ENCODE data around the gene PI4K2A. TPM values are rescaled to one million over a fixed set of nuclear protein-coding genes. Genes with fewer than 3 reads are reported as not detected.
A peak's percentile ranks its signal among the peaks of the same experiment; 100 is the strongest.

PI4K2A gene
- total and polyA plus RNA-seq, 2 of the 13 experiments (the other 11 are each of a cell fraction or from before 2014, with no cell fraction given) = 10.9 to 14.3 TPM

GRCh38 chr10:97673736-97674525, 33.5 kb downstream of the PI4K2A start:
- in situ Hi-C loops (cut with HindIII; ENCODE audit: extremely low pct_ligation_motif_present, low pct_unique_long_range_greater_than_20kb) = no loop called here
- POLR2A ChIA-PET = interaction anchor here (5.9 kb wide), 1 partner anchor 13 kb away, joined by 29 read pairs; the partner anchor contains the start of gene AVPI1
- ATAC-seq = no peak

DNA sequence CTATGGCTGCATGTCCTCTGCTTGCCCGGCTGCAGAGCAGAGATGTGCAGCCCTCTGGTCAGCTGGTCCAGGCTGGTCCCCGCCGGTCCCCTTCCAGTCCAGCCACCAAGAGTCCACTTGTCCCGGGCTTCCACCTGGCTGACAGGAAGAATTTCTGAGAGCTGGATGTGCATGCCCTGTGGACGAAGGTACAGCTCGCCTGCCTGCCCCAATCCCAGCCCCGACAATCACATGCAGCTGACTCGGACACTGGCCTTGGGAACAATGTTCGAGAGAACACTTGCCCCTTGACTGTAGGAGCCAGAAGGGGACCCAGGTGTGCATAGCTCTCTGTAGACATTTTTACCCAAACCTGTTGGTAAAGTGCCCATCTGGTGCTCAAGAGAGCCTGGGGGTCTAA, 34.8 kb downstream of the PI4K2A start:
- Histone ChIP-seq H2AFZ (ENCODE audit: low read length) (no peak overlapping the region), H4K20me1 (ENCODE audit: insufficient read depth, low read length) (peaks cover 9% of the 10 kb centered on the region; the same call in 1 of the 2 replicates), H3K9ac (ENCODE audit: insufficient read depth, low read depth, low read length) (no peak overlapping the region), H3K4me3 (replicated peaks in 1 of 3; ENCODE audit: insufficient read depth in 1 of 3, low read depth in 2 of 3, low read length in 3 of 3) (no peak overlapping the region), H3K9me3 (ENCODE audit: low read length) (no peaks in the 10 kb centered on the region), H3K4me2 (ENCODE audit: low read depth, low read length) (no peak overlapping the region), H3K4me1 (ENCODE audit: insufficient read depth, low read length) (no peaks in the 10 kb centered on the region), H3K36me3 (replicated peaks in 1 of 2; ENCODE audit: control insufficient read depth in 1 of 2, insufficient read depth in 2 of 2, low read length in 2 of 2) (peaks cover 24 to 73% of the 10 kb centered on the region in 2 experiments), H3K27ac (ENCODE audit: extremely low read length, insufficient read depth, low read length) (no peak overlapping the region), H3K79me2 (ENCODE audit: insufficient read depth, low read length) (peaks cover 5% of the 10 kb centered on the region), H3K27me3 (ENCODE audit: control insufficient read depth in 1 of 2, insufficient read depth in 2 of 2, low read length in 2 of 2) (no peaks in the 10 kb centered on the region)
- BruUV-seq (replicated peaks) = no TSS peak
- TF ChIP-seq ZC3H13 (CRISPR knock-in tag; IDR thresholded peaks at IDR 0.05) (peak; percentile 29; the same call in 1 of the 2 replicates), RBFOX2 (IDR thresholded peaks at IDR 0.05; ENCODE audit: low read depth, low read length) (0 out of 2 replicates have a peak, but pooled peaks have one; percentile 31), AGO2 (optimal IDR thresholded peaks at IDR 0.05; ENCODE audit: low read depth, low read length) (peak; percentile 72), ZNF740 (CRISPR knock-in tag; IDR thresholded peaks at IDR 0.05) (no peak)
- intact Hi-C loops (cut with micrococcal nuclease; ENCODE audit: unreplicated experiment) (no loop called here), in situ Hi-C loops (cut with HindIII; ENCODE audit: extremely low pct_ligation_motif_present, low pct_unique_long_range_greater_than_20kb) (loop anchor here (5.0 kb wide), 1 partner anchor 57 kb away; no protein-coding TSS in a partner anchor)
- ATAC-seq = no peak
- ChIA-PET POLR2A (interaction anchor here (0.6 to 5.9 kb wide), 4 partner anchors 9 to 103 kb away, joined by 3 to 29 read pairs (median 4); partner anchors contain the start of genes ANKRD2 and AVPI1), CTCF (ENCODE audit: low intra/inter-chr PET ratio, low total read pairs) (interaction anchor here (2.8 kb wide), 1 partner anchor 57 kb away, joined by 40 read pairs; no protein-coding TSS in a partner anchor)
- no peak for DNase-seq (ENCODE audit: low spot score)
- FAIRE-seq = no peak
- 77% methylated on average over 2 of the region's 9 CpGs for WGBS (ENCODE audit: low lambda C conversion rate)

More at GRCh38 chr10:97673736-97674525, 33.5 kb downstream of the PI4K2A start:
- BruUV-seq (replicated peaks) = no TSS peak
- TF ChIP-seq POLR2A (IDR thresholded peaks at IDR 0.05; ENCODE audit: insufficient read depth in 1 of 2, low read depth in 2 of 2, low read length in 2 of 2) (peak in 1 of 2 experiments; percentile 19; a peak in 1 of 4 replicates), SOX5 (CRISPR knock-in tag; IDR thresholded peaks at IDR 0.05; ENCODE audit: borderline replicate concordance) (no peak), FOSL2 (CRISPR knock-in tag; IDR thresholded peaks at IDR 0.05) (peak; percentile 30; the same call in 1 of the 2 replicates), ZNF207 (IDR thresholded peaks at IDR 0.05; ENCODE audit: borderline replicate concordance) (no peak), POLR2AphosphoS5 (IDR thresholded peaks at IDR 0.05; ENCODE audit: low read depth, low read length) (0 out of 2 replicates have a peak, but pooled peaks have one; percentile 7), HNRNPH1 (optimal IDR thresholded peaks at IDR 0.05; ENCODE audit: low read depth, low read length) (no peak), HNRNPK (IDR thresholded peaks at IDR 0.05; ENCODE audit: low read depth, low read length, poor library complexity, severe bottlenecking) (no peak)
- FAIRE-seq = no peak
- no peaks in the 10 kb centered on the region for H3K79me2 ChIP-seq (ENCODE audit: insufficient read depth, low read length)
- no peak overlapping the region for H3K4me2 ChIP-seq (ENCODE audit: low read depth, low read length)
- H2AFZ ChIP-seq (ENCODE audit: low read length) = no peak overlapping the region
- H3K9me3 ChIP-seq (ENCODE audit: low read length) = no peaks in the 10 kb centered on the region
- intact Hi-C loops (cut with micrococcal nuclease; ENCODE audit: unreplicated experiment) = no loop called here
- CTCF ChIA-PET (ENCODE audit: low intra/inter-chr PET ratio, low total read pairs) = no interaction called here
- 99% methylated on average over 8 of the region's 8 CpGs for WGBS (ENCODE audit: low lambda C conversion rate)
- H3K27ac ChIP-seq (ENCODE audit: extremely low read length, insufficient read depth, low read length) = no peak overlapping the region
- H3K4me1 ChIP-seq (ENCODE audit: insufficient read depth, low read length) = no peaks in the 10 kb centered on the region
- no peaks in the 10 kb centered on the region for H3K27me3 ChIP-seq (ENCODE audit: control insufficient read depth in 1 of 2, insufficient read depth in 2 of 2, low read length in 2 of 2)
- no peak for DNase-seq (ENCODE audit: low spot score)
- peaks cover 4% of the 10 kb centered on the region; the same call in 1 of the 2 replicates for H4K20me1 ChIP-seq (ENCODE audit: insufficient read depth, low read length)
- H3K36me3 ChIP-seq (replicated peaks in 1 of 2; ENCODE audit: control insufficient read depth in 1 of 2, insufficient read depth in 2 of 2, low read length in 2 of 2) = peaks cover 18 to 65% of the 10 kb centered on the region in 2 experiments
- no peak overlapping the region for H3K9ac ChIP-seq (ENCODE audit: insufficient read depth, low read depth, low read length)
- H3K4me3 ChIP-seq (replicated peaks in 1 of 3; ENCODE audit: insufficient read depth in 1 of 3, low read depth in 2 of 3, low read length in 3 of 3) = no peak overlapping the region
